ENCODE data around the gene NINJ1.
A peak's percentile ranks its signal among the peaks of the same experiment; 100 is the strongest.

NINJ1 gene

GRCh38 chr9:93161786-93162562 is 27.9 kb upstream of the NINJ1 start:
- Histone ChIP-seq H3K9ac (ENCODE audit: low read depth, low read length, poor library complexity, severe bottlenecking) (no peak overlapping the region), H3K9me2 (replicated peaks; ENCODE audit: low read depth, low read length) (no peaks in the 10 kb centered on the region), H3K4me2 (ENCODE audit: low read depth, low read length, poor library complexity, severe bottlenecking) (no peak overlapping the region), H3K9me3 (ENCODE audit: insufficient read depth, low read depth, low read length) (no peaks in the 10 kb centered on the region), H4K20me1 (ENCODE audit: insufficient read depth, low read length, poor library complexity, severe bottlenecking) (no peaks in the 10 kb centered on the region), H2AFZ (ENCODE audit: low read length) (no peak overlapping the region), H3K4me3 (ENCODE audit: low read length, poor library complexity, severe bottlenecking) (no peak overlapping the region), H3K79me2 (ENCODE audit: insufficient read depth, low read length) (no peaks in the 10 kb centered on the region), H3K27me3 (ENCODE audit: insufficient read depth, low read length, poor library complexity, severe bottlenecking) (no peaks in the 10 kb centered on the region), H3K4me1 (ENCODE audit: insufficient read depth, low read length, poor library complexity, severe bottlenecking) (no peaks in the 10 kb centered on the region), H3F3A (ENCODE audit: low read depth) (no peaks in the 10 kb centered on the region), H3K36me3 (ENCODE audit: insufficient read depth, low read length) (no peaks in the 10 kb centered on the region)
- TF ChIP-seq EZH2phosphoT487 (IDR thresholded peaks at IDR 0.05; ENCODE audit: borderline replicate concordance), result no peak
- no peak for TF ChIP-seq CTCF (conservative IDR thresholded peaks at IDR 0.05; ENCODE audit: low read length)

- H3K9me3 ChIP-seq (ENCODE audit: insufficient read depth, low read depth, low read length), result no peaks in the 10 kb centered on the region
- H3K27me3 ChIP-seq (ENCODE audit: insufficient read depth, low read length, poor library complexity, severe bottlenecking), result no peaks in the 10 kb centered on the region
- no peaks in the 10 kb centered on the region for H3K79me2 ChIP-seq (ENCODE audit: insufficient read depth, low read length)
- H3K36me3 ChIP-seq (ENCODE audit: insufficient read depth, low read length), result no peaks in the 10 kb centered on the region
- H3K9me2 ChIP-seq (replicated peaks; ENCODE audit: low read depth, low read length), result no peaks in the 10 kb centered on the region
- no peak overlapping the region for H3K4me3 ChIP-seq (ENCODE audit: low read length, poor library complexity, severe bottlenecking)
- H3K9ac ChIP-seq (ENCODE audit: low read depth, low read length, poor library complexity, severe bottlenecking), result no peak overlapping the region
- H3K4me2 ChIP-seq (ENCODE audit: low read depth, low read length, poor library complexity, severe bottlenecking), result no peak overlapping the region
- no peak overlapping the region for H2AFZ ChIP-seq (ENCODE audit: low read length)
- H4K20me1 ChIP-seq (ENCODE audit: insufficient read depth, low read length, poor library complexity, severe bottlenecking), result no peaks in the 10 kb centered on the region
- peak; percentile 98 for TF ChIP-seq CTCF (conservative IDR thresholded peaks at IDR 0.05; ENCODE audit: low read length)
- no peak for TF ChIP-seq EZH2phosphoT487 (IDR thresholded peaks at IDR 0.05; ENCODE audit: borderline replicate concordance)
- no peaks in the 10 kb centered on the region for H3K4me1 ChIP-seq (ENCODE audit: insufficient read depth, low read length, poor library complexity, severe bottlenecking)
- no peaks in the 10 kb centered on the region for H3F3A ChIP-seq (ENCODE audit: low read depth)
Observed at GRCh38 chr9:93159601-93160471, 25.8 kb upstream of the NINJ1 start.

- Histone ChIP-seq H4K20me1 (ENCODE audit: insufficient read depth, low read length, poor library complexity, severe bottlenecking) (no peaks in the 10 kb centered on the region), H3K9me2 (replicated peaks; ENCODE audit: low read depth, low read length) (no peaks in the 10 kb centered on the region), H3K27me3 (ENCODE audit: insufficient read depth, low read length, poor library complexity, severe bottlenecking) (no peaks in the 10 kb centered on the region), H3K9ac (ENCODE audit: low read depth, low read length, poor library complexity, severe bottlenecking) (no peak overlapping the region), H3K9me3 (ENCODE audit: insufficient read depth, low read depth, low read length) (no peaks in the 10 kb centered on the region), H3F3A (ENCODE audit: low read depth) (no peaks in the 10 kb centered on the region), H3K4me3 (ENCODE audit: low read length, poor library complexity, severe bottlenecking) (no peak overlapping the region), H3K36me3 (ENCODE audit: insufficient read depth, low read length) (no peaks in the 10 kb centered on the region), H3K4me2 (ENCODE audit: low read depth, low read length, poor library complexity, severe bottlenecking) (no peak overlapping the region), H3K79me2 (ENCODE audit: insufficient read depth, low read length) (no peaks in the 10 kb centered on the region), H2AFZ (ENCODE audit: low read length) (no peak overlapping the region), H3K4me1 (ENCODE audit: insufficient read depth, low read length, poor library complexity, severe bottlenecking) (no peaks in the 10 kb centered on the region)
- TF ChIP-seq CTCF (conservative IDR thresholded peaks at IDR 0.05; ENCODE audit: low read length) (no peak), EZH2phosphoT487 (IDR thresholded peaks at IDR 0.05; ENCODE audit: borderline replicate concordance) (no peak)
Observed at GRCh38 chr9:93156475-93157008, 22.5 kb upstream of the NINJ1 start.

All from Loucy (cell line).